ENCODE data around the gene ZMAT3. TPM values are rescaled to one million over a fixed set of nuclear protein-coding genes. Genes with fewer than 3 reads are reported as not detected.
A peak's percentile ranks its signal among the peaks of the same experiment; 100 is the strongest.

The ZMAT3 gene
- total and polyA plus RNA-seq, 2 of the 13 experiments (the other 11 are each of a cell fraction or from before 2014, with no cell fraction given) = 11.4 to 11.7 TPM

DNA sequence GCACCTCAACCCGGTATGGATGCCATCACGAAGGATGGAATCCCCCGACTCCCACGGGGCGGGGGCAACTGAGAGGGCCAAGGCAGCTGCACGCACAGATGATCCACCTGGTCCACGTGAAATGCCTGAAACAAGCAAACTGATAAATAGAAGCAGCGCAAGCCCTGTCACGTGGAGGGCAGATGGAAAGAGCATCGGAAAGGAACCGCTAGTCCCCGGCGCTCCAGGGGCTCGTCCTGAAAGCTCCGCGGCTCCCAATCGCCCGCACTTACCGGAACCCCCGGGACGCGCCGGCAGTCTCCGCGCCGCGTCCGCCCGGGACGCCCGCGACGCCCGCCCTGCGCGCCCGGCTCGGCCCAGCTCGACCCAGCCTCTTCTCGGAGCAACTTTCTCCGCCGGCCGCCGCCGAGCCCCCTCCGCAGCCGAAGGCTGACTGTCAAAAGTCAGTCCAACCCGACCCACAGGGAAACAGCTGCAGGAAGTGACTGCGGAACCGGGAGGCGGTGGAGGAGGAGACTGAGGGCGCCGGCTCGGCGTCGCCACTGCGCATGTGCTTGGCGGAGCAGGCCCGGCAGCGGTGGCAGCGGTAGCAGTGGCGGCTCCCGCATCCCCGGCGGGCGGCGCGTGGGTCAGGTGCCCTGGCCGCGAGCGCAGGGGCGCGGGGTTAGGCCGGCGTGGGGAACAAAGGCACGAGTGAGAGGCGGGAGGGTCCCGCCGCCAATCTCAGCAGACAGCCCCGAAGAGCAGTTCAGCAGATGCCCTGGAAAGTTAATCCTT, at the start of gene ZMAT3 (continued):
- TF ChIP-seq RNF219 (CRISPR knock-in tag; IDR thresholded peaks at IDR 0.05) (no peak), AHR (CRISPR knock-in tag; IDR thresholded peaks at IDR 0.05) (no peak), KDM4B (CRISPR knock-in tag; IDR thresholded peaks at IDR 0.05) (no peak), ZNF589 (CRISPR knock-in tag; conservative IDR thresholded peaks at IDR 0.05) (0 out of 2 replicates have a peak, but pooled peaks have one; percentile 23), TRIM22 (IDR thresholded peaks at IDR 0.05) (no peak), ZMAT3 (CRISPR knock-in tag; conservative IDR thresholded peaks at IDR 0.05) (peak; percentile 87), ZNF784 (CRISPR knock-in tag; IDR thresholded peaks at IDR 0.05; ENCODE audit: borderline replicate concordance) (peak; percentile 65; the same call in 1 of the 2 replicates), ZNF850 (CRISPR knock-in tag; conservative IDR thresholded peaks at IDR 0.05) (peak; percentile 69; the same call in 1 of the 2 replicates), TRIM24 (CRISPR knock-in tag; IDR thresholded peaks at IDR 0.05) (no peak), KAT7 (CRISPR knock-in tag; IDR thresholded peaks at IDR 0.05; ENCODE audit: borderline replicate concordance) (peak; percentile 82), SKIL (CRISPR knock-in tag; IDR thresholded peaks at IDR 0.05; ENCODE audit: borderline replicate concordance) (no peak), ZNF704 (CRISPR knock-in tag; IDR thresholded peaks at IDR 0.05; ENCODE audit: borderline replicate concordance) (no peak), NR2F1 (CRISPR knock-in tag; IDR thresholded peaks at IDR 0.05) (no peak), DMAP1 (CRISPR knock-in tag; IDR thresholded peaks at IDR 0.05) (no peak), ELF4 (CRISPR knock-in tag; IDR thresholded peaks at IDR 0.05; ENCODE audit: borderline replicate concordance) (no peak)
- TF ChIP-seq, protein P1, sequence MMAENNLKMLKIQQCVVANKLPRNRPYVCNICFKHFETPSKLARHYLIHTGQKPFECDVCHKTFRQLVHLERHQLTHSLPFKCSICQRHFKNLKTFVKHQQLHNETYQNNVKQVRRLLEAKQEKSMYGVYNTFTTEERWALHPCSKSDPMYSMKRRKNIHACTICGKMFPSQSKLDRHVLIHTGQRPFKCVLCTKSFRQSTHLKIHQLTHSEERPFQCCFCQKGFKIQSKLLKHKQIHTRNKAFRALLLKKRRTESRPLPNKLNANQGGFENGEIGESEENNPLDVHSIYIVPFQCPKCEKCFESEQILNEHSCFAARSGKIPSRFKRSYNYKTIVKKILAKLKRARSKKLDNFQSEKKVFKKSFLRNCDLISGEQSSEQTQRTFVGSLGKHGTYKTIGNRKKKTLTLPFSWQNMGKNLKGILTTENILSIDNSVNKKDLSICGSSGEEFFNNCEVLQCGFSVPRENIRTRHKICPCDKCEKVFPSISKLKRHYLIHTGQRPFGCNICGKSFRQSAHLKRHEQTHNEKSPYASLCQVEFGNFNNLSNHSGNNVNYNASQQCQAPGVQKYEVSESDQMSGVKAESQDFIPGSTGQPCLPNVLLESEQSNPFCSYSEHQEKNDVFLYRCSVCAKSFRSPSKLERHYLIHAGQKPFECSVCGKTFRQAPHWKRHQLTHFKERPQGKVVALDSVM (CRISPR knock-in tag; IDR thresholded peaks at IDR 0.05) = no peak
